Forelimb muscle (tissue), 1 donor: ENCODE results near the gene ZNF43. TPM values are rescaled to one million over a fixed set of nuclear protein-coding genes. Genes with fewer than 3 reads are reported as not detected.
"Not testable (repeated sequence)": the region's sequence is repeated elsewhere in the genome, so short reads cannot be mapped to it uniquely, and the experiment has no call there.

Experiments used
- DNase-seq: peaks from one replicate; pipeline ENCODE4 v3.0.0-alpha.2; 2013; ENCODE audit warnings: low read depth
- polyA plus RNA-seq: library from polyadenylated mRNA; unstranded; fragments of 120-200 nt; gene quantifications from one replicate; pipeline ENCODE4 v1.2.1, GENCODE V29; 2013; ENCODE audit not compliant: insufficient read length

ZNF43 gene
- polyA plus RNA-seq, 1 donor: 12.2 TPM

DNA sequence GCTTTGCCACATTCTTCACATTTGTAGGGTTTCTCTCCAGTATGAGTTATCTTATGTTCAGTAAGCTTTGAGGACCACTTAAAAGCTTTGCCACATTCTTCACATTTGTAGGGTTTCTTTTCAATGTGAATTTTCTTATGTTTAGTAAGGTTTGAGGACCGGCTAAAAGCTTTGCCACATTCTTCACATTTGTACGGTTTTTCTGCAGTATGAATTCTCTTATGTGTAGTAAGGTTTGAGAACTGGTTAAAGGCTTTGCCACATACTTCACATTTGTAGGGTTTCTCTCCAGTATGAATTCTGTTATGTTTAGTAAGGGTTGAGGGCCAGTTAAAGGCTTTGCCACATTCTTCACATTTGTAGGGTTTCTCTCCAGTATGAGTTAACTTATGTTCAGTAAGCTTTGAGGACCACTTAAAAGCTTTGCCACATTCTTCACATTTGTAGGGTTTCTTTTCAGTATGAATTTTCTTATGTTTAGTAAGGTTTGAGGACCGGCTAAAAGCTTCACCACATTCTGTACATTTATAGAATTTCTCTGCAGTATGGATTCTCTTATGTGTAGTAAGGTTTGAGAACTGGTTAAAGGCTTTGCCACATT, 27.5 kb downstream of the ZNF43 start:
- not testable (repeated sequence) for DNase-seq

- no peak for DNase-seq
Observed at GRCh38 chr19:21789466-21790085, 46.4 kb downstream of the ZNF43 start.

DNA sequence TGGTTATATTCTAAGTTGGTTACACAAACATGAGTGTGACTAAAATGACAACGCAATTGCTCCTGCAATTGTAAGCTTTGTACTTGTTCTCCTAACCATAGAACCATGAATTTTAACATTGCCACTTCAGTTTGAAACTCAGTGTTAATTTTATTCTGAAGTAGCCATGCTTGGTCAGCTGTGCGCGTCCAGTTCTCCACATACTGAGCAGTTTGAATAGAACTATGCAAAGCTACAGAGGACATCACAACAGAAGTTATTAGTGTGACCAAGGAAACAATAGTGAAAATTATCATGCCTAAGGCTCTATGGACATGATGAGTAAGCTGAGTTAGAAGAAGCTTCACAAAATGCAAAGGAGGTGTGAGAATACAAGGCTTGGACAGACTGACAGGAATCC, 49.0 kb downstream of the ZNF43 start:
- DNase-seq: no peak

GRCh38 chr19:21775792-21776191, 60.2 kb downstream of the ZNF43 start:
- not testable (repeated sequence) for DNase-seq

DNA sequence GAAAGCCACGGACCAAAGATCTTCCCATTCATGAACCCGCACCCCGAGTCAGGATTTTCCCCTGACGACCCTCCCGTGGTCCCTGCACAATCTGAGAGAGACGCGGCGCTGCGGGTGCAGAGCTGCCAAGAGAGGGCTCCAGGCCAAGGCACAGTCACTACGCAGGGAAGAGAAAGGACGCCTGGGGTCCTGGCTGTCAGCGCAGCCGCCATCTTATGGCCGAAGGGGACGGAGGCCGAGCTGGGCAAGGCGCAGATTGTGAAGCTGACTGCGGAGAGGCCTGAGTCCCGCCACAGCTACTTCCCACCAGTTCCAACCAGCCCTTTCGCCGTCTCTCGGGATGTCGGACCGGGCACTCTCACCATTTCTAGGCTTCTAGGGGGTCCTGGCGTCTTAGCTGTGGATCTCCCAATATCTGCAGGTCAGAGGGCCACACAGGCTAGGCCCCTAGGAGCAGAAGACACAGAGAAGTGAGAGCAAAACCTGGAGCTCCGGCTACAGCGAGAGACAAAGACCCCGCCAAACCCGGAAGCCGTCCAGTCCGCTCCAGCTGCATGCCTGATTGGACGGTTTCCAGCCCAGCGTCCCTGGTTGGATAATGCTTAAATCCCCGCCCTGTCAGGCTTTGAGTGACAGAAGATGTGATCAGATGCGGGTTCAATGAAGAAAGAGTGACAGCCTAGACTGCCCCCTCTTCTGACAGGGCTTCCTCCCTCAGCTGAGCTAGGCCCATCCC, 68.7 kb downstream of the ZNF43 start, which contains the start of gene ZNF100:
Gene ZNF100, minus strand, starts transcription at position 515 of the 736 bp plus-strand sequence. Its CDS starts 150 bp downstream, at position 365.
- peak; percentile 92 for DNase-seq

- not testable (repeated sequence) for DNase-seq
Observed at GRCh38 chr19:21766705-21767064, 69.3 kb downstream of the ZNF43 start.

DNA sequence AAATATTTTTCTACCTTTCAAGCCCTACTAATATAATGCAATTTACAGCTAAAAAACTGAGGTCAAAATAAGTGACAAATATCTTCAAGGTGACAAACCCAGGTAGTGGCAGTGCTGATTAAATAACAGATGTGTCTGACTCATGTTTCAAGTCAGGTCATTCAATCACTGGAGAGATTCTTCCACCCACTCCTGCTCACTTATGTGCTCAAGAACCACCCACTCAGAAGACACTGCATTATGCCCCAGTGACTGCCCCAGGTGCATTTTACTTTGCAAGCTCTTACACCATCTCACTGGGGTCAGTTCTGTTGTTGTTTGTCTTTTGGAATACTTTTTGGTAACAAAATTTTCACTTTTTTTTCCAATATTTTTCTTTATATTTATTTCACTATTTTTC, 70.8 kb downstream of the ZNF43 start:
- no peak for DNase-seq

DNA sequence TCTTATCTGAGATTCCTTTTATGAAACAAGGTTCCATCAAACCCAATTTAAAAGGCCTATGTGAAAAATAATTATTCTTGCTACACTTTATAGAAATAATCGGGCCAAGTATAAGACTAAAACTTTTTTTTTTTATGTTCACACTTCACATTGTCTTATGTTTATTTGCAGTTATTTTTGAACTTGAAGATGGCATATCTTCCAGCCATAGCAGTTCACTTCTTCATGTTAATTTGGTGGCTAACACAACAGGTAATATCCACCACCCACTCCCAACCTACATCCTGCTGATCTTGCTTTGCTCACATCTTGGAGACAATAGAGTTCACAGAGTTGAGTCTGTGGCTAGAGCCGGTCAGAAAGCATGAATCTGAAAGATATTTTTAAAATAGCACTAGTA, 74.4 kb downstream of the ZNF43 start:
- not testable (repeated sequence) for DNase-seq

- no peak for DNase-seq
Observed at GRCh38 chr19:21758296-21758695, 77.7 kb downstream of the ZNF43 start.

DNA sequence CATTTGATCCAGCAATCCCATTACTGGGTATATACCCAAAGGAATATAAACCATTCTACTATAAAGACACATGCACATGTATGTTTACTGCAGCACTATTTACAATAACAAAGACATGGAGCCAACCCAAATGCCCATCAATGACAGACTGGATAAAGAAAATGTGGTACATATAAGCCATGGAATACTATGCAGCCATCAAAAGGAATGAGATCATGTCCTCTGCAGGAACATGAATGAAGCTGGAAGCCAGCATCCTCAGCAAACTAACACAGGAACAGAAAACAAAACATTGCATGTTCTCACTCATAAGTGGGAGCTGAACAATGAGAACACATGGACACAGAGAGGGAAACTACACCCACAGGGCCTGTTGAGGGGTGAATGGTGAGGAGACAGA, 80.4 kb downstream of the ZNF43 start:
- not testable (repeated sequence) for DNase-seq

Other genes starting within 250 kb of the ZNF43 start
- gene ZNF100, start 68.6 kb downstream of the ZNF43 start, polyA plus RNA-seq: 6.8 TPM
- gene ZNF208, start 174.8 kb upstream of the ZNF43 start, polyA plus RNA-seq: 1.4 TPM
- 2.6 TPM for gene ZNF257, start 216.3 kb upstream of the ZNF43 start, polyA plus RNA-seq